HUES6 (cell line): ENCODE data around the gene BCL11A.

Experiments used
- H3K27ac ChIP-seq: 2 replicates; pipeline ENCODE4 v1.7.0; 2013; ENCODE audit warnings: low read depth, mild to moderate bottlenecking, low read length, inconsistent platforms
- H3K27me3 ChIP-seq: 2 replicates; pipeline ENCODE4 v1.6.1; 2013; ENCODE audit warnings: low read length; ENCODE audit not compliant: control insufficient read depth, insufficient read depth
- H3K36me3 ChIP-seq: 2 replicates; pipeline ENCODE4 v1.6.1; 2013; ENCODE audit warnings: low read length; ENCODE audit not compliant: control insufficient read depth, insufficient read depth
- H3K4me1 ChIP-seq: 2 replicates; pipeline ENCODE4 v1.6.1; 2013; ENCODE audit warnings: low read length; ENCODE audit not compliant: control insufficient read depth, insufficient read depth
- H3K4me3 ChIP-seq: 2 replicates; pipeline ENCODE4 v1.5.1; 2013; ENCODE audit warnings: low read depth, low read length
- H3K9ac ChIP-seq: one replicate; pipeline ENCODE4 v1.6.1; 2013; ENCODE audit warnings: mild to moderate bottlenecking, low read length
- H3K9me3 ChIP-seq: 2 replicates; pipeline ENCODE4 v1.6.1; 2013; ENCODE audit warnings: low read depth, low read length; ENCODE audit not compliant: control insufficient read depth, insufficient read depth

Gene BCL11A

DNA sequence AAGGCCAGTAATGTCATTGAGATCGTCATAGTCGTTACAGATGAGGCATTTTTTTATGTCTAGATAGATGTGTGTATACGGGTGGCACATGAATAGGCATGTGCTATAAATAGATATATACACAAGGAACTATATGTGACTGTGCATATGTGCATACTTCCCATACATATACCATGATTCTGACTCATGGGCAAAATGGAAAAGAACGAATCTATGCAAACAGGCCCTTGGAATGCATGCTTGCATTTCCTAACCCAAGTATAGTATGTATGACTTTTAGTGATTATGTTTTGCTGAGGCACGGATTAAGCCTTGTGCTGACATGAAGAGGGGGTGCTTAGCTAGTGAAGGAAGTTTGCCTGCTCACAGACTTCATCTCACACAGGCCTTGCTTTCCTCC lies 111.7 kb downstream of the BCL11A start:
- peaks cover 35% of the 10 kb centered on the region for H3K4me1 ChIP-seq
- no peak overlapping the region for H3K4me3 ChIP-seq
- H3K27ac ChIP-seq = no peak overlapping the region
- H3K36me3 ChIP-seq = no peaks in the 10 kb centered on the region
- no peak overlapping the region for H3K9ac ChIP-seq
- H3K27me3 ChIP-seq = no peaks in the 10 kb centered on the region
- no peaks in the 10 kb centered on the region for H3K9me3 ChIP-seq

DNA sequence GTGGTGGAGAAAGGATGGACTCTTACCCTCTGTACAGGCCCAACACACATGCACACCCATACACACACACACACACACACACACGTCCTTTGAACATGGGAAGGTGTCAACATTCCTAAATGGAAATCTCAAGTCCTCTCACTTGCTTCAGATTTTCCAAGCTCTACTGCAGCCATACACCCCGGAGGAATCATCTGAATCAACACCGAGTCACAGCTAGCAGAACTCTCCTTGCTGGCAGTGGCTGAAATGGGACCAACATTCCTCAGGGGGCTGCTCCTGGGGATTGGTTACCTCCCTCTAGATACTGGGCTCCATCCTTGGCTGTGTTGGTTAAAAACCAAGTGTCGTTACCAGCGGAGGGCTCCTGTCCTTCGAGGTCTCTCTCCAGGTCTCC lies 112.7 kb downstream of the BCL11A start:
- no peak overlapping the region for H3K4me3 ChIP-seq
- H3K4me1 ChIP-seq = peaks cover 26% of the 10 kb centered on the region
- no peaks in the 10 kb centered on the region for H3K27me3 ChIP-seq
- no peak overlapping the region for H3K9ac ChIP-seq
- no peak overlapping the region for H3K27ac ChIP-seq
- no peaks in the 10 kb centered on the region for H3K9me3 ChIP-seq
- H3K36me3 ChIP-seq = no peaks in the 10 kb centered on the region

DNA sequence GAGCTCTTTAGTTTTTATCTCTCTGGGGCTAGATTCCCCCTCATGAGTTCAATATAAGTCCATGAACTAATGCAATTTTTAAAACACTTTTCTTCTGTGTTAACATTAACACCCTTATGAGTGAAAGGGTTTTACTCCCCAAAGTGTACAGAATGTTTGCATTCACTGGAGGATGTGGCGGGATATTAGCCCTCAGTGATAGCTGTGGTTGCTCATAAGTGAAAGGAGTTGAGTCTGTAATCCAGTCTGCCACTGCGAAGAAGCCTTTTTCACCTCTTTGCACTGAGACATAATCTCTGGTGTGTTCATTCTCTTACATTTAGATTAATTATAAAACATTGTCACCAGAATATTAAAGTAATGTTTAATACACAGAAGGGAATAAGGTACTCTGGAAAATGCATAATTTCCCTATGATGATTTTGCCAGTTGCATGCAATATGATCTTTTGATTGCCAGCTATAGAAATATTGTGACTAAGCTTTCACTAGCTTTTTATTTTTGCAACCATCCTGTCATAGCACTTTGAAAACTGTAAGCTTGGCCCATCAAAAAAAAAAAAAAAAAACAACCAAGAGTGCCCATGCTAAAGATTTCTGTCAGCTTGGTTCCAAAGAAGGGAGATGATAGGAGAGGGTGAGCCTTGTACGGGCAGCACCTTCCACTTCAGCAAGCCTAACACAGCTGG lies 113.2 kb downstream of the BCL11A start:
- no peak overlapping the region for H3K9ac ChIP-seq
- H3K9me3 ChIP-seq = no peaks in the 10 kb centered on the region
- peaks cover 26% of the 10 kb centered on the region for H3K4me1 ChIP-seq
- no peaks in the 10 kb centered on the region for H3K36me3 ChIP-seq
- no peak overlapping the region for H3K27ac ChIP-seq
- H3K27me3 ChIP-seq = no peaks in the 10 kb centered on the region
- no peak overlapping the region for H3K4me3 ChIP-seq

DNA sequence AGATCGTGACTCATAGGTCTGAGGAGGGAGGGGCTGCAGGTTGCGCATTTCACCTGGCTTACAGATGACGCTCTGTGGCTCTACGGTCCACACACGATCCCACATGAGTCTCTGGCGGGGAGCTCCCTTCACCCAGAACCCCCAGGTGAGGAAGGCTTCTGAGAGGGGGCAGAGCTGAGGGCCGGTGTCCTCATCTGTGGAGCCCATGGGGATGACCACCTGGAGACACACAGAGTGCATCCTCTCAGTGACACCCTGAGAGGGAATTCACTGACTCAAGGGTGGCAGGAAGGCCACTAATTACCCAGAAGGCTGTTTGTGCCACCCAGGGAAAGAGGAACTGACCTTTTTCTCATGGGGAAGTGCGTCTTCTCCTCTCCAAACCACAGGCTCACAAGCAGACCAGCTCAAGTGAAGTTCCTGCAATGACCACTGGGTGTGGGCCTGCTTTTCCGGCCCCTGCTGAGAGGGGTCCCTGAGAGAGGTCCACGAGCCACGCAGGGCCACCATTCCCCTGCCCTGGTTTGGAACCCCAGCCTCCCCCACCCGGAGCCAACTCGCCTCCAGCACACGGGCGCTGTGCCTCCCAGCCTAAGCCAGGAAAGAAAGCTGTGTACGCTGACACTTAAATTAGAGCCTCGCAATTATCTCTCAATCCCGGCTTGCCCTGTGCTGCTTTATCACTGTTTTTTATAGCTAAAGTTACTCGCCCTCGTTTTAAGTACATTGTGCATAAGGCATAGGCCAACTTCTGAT lies 114.1 kb downstream of the BCL11A start:
- Histone ChIP-seq H3K27me3 (no peaks in the 10 kb centered on the region), H3K9me3 (no peaks in the 10 kb centered on the region), H3K4me1 (peaks cover 31% of the 10 kb centered on the region), H3K27ac (no peak overlapping the region), H3K36me3 (no peaks in the 10 kb centered on the region), H3K9ac (no peak overlapping the region), H3K4me3 (no peak overlapping the region)

DNA sequence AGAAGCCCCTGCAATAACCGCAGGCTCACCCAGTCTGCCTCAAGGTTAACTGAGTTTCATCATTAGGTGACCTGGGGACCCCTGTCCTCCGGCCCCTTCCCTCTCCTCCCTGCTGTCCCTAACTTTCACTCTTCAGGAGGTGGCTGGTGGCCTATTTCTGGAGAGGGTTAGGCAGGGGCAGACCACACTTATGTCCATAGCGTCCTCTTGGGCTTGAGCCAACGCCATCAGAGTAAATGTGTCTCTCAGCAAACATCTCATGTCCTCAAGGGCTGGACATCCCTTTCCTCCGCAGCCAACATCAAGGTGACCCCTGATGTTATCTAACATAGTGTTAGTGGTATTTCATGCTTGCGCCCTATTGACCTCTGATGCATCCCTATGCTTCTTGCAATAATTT lies 114.8 kb downstream of the BCL11A start:
- H3K4me3 ChIP-seq = no peak overlapping the region
- H3K4me1 ChIP-seq = peaks cover 32% of the 10 kb centered on the region
- H3K36me3 ChIP-seq = no peaks in the 10 kb centered on the region
- H3K27ac ChIP-seq = no peak overlapping the region
- H3K9me3 ChIP-seq = no peaks in the 10 kb centered on the region
- no peaks in the 10 kb centered on the region for H3K27me3 ChIP-seq
- no peak overlapping the region for H3K9ac ChIP-seq

DNA sequence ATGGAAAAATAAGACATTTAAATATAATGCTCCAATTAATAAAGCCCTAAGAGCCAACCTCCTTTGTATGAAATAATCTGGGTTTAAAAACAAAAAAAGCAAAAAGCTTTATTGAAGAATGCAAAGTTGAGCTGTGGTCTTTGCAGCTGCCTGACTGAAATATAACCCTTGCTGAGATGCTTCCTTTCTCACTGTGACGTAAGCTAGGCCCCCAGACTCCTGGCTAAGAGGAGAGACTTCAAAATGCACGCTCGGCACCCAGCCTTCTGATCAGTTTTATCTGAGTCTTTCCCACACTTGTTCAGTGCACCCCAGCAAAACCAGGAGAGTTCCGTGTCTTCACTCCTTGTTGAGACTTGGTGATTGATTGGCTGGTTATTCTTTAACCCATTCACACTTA lies 115.3 kb downstream of the BCL11A start:
- H3K4me1 ChIP-seq = peaks cover 33% of the 10 kb centered on the region
- no peaks in the 10 kb centered on the region for H3K36me3 ChIP-seq
- H3K4me3 ChIP-seq = no peak overlapping the region
- no peaks in the 10 kb centered on the region for H3K9me3 ChIP-seq
- H3K27ac ChIP-seq = no peak overlapping the region
- no peaks in the 10 kb centered on the region for H3K27me3 ChIP-seq
- H3K9ac ChIP-seq = no peak overlapping the region

DNA sequence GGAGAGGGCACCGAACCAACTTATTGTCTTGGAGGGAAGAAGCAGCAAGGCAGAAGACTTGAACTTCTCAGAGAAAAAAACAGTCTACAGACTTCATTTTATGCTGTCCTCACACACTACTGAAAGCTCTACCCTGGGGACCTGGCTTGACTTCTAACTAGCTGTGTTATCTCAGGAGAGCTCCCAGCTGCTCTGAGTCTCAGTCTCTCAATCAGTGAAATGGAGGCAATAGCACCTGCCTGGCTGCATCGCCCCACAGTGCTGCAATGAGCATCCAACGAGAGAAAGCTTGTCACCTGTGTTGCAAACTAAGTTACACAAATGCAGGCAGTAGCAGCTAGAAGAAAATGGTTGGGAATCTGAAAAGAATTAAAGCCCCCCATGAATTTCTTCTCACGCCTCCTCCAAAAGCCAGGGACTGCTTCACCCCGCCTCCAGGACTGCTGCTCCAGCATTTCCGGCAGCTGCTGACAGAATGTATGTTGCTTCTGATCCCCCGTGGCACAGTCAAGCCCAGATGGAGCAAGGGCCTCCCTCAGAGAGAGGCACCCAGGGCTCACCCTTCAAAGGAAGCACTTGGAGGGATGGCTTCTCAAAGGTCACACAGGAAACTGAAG lies 116.3 kb downstream of the BCL11A start:
- H3K27me3 ChIP-seq = no peaks in the 10 kb centered on the region
- no peak overlapping the region for H3K9ac ChIP-seq
- H3K27ac ChIP-seq = no peak overlapping the region
- peaks cover 41% of the 10 kb centered on the region for H3K4me1 ChIP-seq
- no peak overlapping the region for H3K4me3 ChIP-seq
- no peaks in the 10 kb centered on the region for H3K9me3 ChIP-seq
- H3K36me3 ChIP-seq = no peaks in the 10 kb centered on the region

DNA sequence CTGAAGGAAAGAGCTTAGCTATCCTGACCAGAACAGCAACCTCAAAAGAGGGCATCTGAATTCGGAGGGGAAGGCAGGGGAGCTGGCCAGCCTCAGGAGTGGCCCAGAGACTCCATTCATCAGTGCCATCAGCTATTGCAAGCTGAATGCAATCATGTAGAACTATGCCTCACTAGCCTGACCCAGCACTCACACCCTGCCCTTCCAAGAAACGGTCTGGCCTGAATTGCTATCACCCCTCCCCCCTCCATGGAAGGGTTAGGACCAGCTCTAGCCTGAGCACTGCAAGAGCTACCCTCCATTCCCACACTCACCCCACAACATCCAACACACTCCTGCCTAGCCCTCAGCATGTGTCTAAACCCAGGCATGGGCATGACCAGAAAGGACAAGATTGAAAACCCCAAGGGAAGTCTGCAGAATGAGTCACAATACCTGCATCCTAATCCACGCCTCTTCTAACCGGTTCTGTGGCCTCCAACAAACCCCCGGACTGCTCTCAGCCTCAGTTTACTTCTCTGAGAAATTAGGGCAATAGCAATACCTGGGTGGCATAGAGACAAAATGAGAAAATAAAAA lies 120.3 kb downstream of the BCL11A start:
- Histone ChIP-seq H3K4me3 (no peak overlapping the region), H3K9me3 (no peaks in the 10 kb centered on the region), H3K36me3 (no peaks in the 10 kb centered on the region), H3K27ac (no peak overlapping the region), H3K9ac (no peak overlapping the region), H3K27me3 (no peaks in the 10 kb centered on the region), H3K4me1 (peaks cover 28% of the 10 kb centered on the region)

DNA sequence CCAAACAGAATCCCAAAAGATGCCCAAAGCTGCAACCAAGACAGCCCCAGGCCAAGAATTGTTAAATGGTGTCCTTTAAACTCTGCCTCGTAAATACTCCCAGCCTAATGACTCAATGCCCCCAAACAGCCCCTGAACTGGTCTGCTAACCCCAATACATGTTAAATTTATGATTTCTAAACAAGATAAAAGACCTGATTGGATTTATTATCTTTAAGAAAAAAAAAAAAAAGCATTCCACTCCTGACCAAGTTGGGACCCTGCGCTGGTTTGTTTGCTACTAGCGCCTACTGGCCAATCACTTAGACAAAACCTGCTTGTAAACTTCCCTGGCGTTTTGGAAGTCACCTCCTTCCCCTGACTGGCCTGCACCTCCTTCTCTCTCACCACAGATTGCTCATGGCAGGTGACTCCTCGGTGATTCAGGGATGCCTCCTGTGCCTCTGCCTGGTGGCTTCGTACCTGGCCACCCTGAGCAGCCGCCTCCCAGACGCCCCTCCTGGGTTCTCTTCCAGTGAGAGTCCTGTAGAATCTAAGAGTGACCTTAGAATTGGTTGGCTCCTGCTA lies 121.3 kb downstream of the BCL11A start:
- H3K27me3 ChIP-seq = no peaks in the 10 kb centered on the region
- H3K36me3 ChIP-seq = no peaks in the 10 kb centered on the region
- H3K9ac ChIP-seq = no peak overlapping the region
- H3K27ac ChIP-seq = no peak overlapping the region
- no peaks in the 10 kb centered on the region for H3K9me3 ChIP-seq
- peaks cover 21% of the 10 kb centered on the region for H3K4me1 ChIP-seq
- H3K4me3 ChIP-seq = no peak overlapping the region

DNA sequence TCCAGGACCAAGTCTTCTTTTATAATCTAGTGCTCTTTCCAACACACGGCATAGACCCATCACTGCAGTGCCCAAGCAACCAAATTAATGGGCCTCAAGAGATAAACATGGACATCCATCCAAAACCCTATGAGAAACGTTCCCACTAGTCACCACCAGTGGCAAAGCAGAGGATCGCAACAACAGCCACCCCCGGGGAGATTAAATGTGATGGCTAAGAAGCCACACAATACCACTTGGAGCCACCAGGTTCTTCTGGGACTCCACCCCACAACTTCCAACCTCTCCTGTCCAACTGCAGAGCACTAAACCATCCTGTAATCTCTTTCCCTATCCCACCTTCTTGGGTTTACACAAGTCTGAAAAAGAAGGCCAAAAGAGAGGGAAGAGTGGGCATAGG lies 123.8 kb downstream of the BCL11A start:
- no peak overlapping the region for H3K9ac ChIP-seq
- H3K4me1 ChIP-seq = peaks cover 16% of the 10 kb centered on the region
- no peaks in the 10 kb centered on the region for H3K9me3 ChIP-seq
- no peaks in the 10 kb centered on the region for H3K27me3 ChIP-seq
- H3K36me3 ChIP-seq = peaks cover 8% of the 10 kb centered on the region; the same call in 1 of the 2 replicates
- no peak overlapping the region for H3K27ac ChIP-seq
- H3K4me3 ChIP-seq = no peak overlapping the region

GRCh38 chr2:60426880-60427279 lies 126.6 kb downstream of the BCL11A start:
- Histone ChIP-seq H3K36me3 (peaks cover 29% of the 10 kb centered on the region; the same call in 1 of the 2 replicates), H3K27ac (no peak overlapping the region), H3K4me1 (peaks cover 18% of the 10 kb centered on the region), H3K9me3 (no peaks in the 10 kb centered on the region), H3K9ac (no peak overlapping the region), H3K27me3 (no peaks in the 10 kb centered on the region), H3K4me3 (no peak overlapping the region)
